ENCODE results near the gene METTL5. TPM values are rescaled to one million over a fixed set of nuclear protein-coding genes. Genes with fewer than 3 reads are reported as not detected.

The METTL5 gene
- total RNA-seq, 4 donors from 2014 or later: 52.4 to 140 (median 86.7) TPM

- no peak for TF ChIP-seq CTCF (IDR thresholded peaks at IDR 0.05; ENCODE audit: low read depth)
Measured at GRCh38 chr2:169834401-169834800, 9.7 kb upstream of the METTL5 start.

DNA sequence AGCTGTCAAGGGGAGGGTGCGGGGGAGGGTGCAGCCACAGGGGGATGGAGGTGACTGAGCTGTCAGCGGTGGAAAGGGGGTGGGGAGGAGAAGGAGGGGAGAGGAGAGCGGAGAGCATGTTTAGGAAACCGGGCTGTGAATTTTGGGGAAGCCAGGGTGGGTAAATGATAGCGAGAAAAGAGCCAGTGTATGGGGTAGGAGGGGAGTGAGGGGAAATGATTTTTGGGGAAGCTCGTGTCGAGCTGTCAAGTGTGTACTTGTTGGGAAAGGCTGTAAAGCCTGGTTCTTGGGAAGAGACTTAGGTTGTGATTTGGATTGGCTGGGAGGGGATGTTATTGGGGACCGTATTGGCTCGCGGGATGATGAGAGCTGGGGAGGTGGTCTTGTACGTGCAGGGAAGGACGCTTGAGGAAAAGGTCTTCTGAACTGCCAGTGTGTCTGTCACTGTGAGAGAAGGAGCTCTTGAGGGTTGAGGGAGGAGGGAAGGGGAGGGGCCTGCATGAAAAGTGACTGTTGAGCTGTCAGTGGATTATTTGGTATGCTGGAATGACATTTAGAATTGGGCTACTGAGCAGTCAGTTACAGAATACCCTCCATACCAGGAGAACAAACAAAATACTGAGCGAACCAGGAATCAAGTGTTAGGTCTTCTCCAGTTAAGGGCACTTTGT, 3.6 kb upstream of the METTL5 start:
- no peak for TF ChIP-seq CTCF (IDR thresholded peaks at IDR 0.05; ENCODE audit: low read depth)

- TF ChIP-seq CTCF (IDR thresholded peaks at IDR 0.05; ENCODE audit: low read depth): no peak
Measured at GRCh38 chr2:169827272-169828140, 2.8 kb upstream of the METTL5 start, which contains the start of gene UBR3. UBR3 (plus strand) TSS chr2:169827454; CDS start chr2:169827508, 54 bp downstream.

GRCh38 chr2:169823996-169824372, 721 bp downstream of the METTL5 start:
- TF ChIP-seq CTCF (IDR thresholded peaks at IDR 0.05; ENCODE audit: low read depth): no peak

DNA sequence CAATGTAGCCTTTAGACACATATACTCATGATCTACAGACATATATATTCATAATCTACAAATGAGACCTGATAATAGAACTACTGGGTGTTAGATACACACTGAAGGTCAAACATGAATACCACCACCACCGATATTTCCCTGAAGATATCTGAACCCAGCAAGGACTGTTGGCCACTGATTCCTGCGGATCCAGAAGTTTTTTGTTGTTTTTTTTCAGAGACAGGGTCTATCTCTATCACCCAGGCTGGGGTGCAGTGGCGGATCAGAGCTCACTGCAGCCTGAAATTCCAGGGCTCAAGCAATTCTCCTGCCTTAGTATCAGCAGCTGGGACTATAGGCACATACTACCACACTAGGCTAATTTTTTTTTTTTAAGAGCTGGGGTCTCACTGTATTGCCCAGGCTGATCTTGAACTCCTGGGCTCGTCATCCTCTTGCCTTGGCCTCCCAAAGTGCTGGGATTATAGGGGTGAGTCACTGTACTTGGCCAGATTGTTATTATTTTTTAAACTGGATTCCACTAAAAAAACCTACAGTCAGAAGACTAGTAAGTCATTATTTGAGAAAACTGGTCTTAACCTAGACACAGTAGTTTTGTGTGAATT, 1.8 kb downstream of the METTL5 start:
- no peak for TF ChIP-seq CTCF (IDR thresholded peaks at IDR 0.05; ENCODE audit: low read depth)

- no peak for TF ChIP-seq CTCF (IDR thresholded peaks at IDR 0.05; ENCODE audit: low read depth)
Measured at GRCh38 chr2:169822036-169822435, 2.7 kb downstream of the METTL5 start.

DNA sequence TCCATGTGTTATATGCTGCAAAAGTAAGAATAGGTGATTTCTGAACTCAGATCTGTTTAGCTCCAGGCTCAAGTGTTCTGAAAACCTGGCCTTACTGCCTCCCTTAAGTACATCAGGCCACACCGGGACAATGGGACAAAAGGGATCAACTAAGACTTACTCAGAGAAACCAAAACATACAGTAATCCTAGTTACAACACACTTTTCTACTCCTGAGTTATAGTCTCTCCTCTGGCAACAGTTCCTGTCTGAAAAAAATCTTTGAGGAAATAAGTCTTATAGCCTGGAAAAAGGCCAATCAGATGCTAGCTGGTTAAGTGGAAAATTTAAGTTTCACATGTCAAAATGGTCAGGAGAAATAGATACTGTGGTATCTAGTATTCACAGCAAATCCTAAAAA, 5.6 kb downstream of the METTL5 start:
- TF ChIP-seq CTCF (IDR thresholded peaks at IDR 0.05; ENCODE audit: low read depth): no peak
